Aorta (tissue), 5 donors: ENCODE results near the gene RNF141. TPM values are rescaled to one million over a fixed set of nuclear protein-coding genes. Genes with fewer than 3 reads are reported as not detected.
A peak's percentile ranks its signal among the peaks of the same experiment; 100 is the strongest.

ENCODE experiments used
- ATAC-seq: fragments of 200-7000 bp; cut with Tn5 transposase; one replicate; pipeline ENCODE4 v1.9.1; 2022; ENCODE audit warnings: moderate library complexity; ENCODE audit not compliant: low FRiP score
- DNase-seq, 2 donors: peaks; one replicate each; pipeline ENCODE4 v3.0.0-alpha.2; 2020
- H3K27ac ChIP-seq, 2 donors: one replicate each; pipeline ENCODE4 v1.5.1; 2013; ENCODE audit warnings: low read length in 2 of 2, mild to moderate bottlenecking in 2 of 2, moderate library complexity in 2 of 2, control low read depth in 1 of 2, inconsistent platforms in 1 of 2, low read depth in 1 of 2
- H3K27me3 ChIP-seq, 2 donors: one replicate each; pipeline ENCODE4 v1.6.1; 2013; ENCODE audit warnings: control low read depth in 1 of 2, low read length in 1 of 2, mild to moderate bottlenecking in 1 of 2, moderate library complexity in 1 of 2; ENCODE audit not compliant: insufficient read depth in 2 of 2, control insufficient read depth in 1 of 2
- H3K36me3 ChIP-seq, 2 donors: one replicate each; pipeline ENCODE4 v1.6.1; 2013; ENCODE audit warnings: control low read depth in 1 of 2, low read length in 1 of 2, mild to moderate bottlenecking in 1 of 2; ENCODE audit not compliant: insufficient read depth in 2 of 2, control insufficient read depth in 1 of 2
- H3K4me1 ChIP-seq, 2 donors: one replicate each; pipeline ENCODE4 v1.6.1; 2013; ENCODE audit warnings: low read length in 2 of 2, control low read depth in 1 of 2, mild to moderate bottlenecking in 1 of 2, moderate library complexity in 1 of 2; ENCODE audit not compliant: insufficient read depth in 2 of 2, control insufficient read depth in 1 of 2
- H3K4me3 ChIP-seq, 2 donors: one replicate each; pipeline ENCODE4 v1.5.1; 2013; ENCODE audit warnings: low read length in 2 of 2, control low read depth in 1 of 2, mild to moderate bottlenecking in 1 of 2
- H3K9me3 ChIP-seq: one replicate; pipeline ENCODE4 v1.6.1; 2013; ENCODE audit warnings: mild to moderate bottlenecking, low read length; ENCODE audit not compliant: control insufficient read depth
- WGBS, 2 donors: extraction: QIAGEN DNeasy Blood & Tissue Kit; methylation state at CpG; one replicate each; pipeline ENCODE4 v1.1.7; 2013; 5-methylcytosine and 5-hydroxymethylcytosine counted together
- intact Hi-C, 2 donors: fragments of 100-400 bp; cut with DNase I; formaldehyde crosslinking; loops; one replicate each; pipeline versions ENCODE4 v1.14.2 to v1.15.0; 2022
- polyA plus RNA-seq, 2 donors: library from polyadenylated mRNA; stranded (reverse); fragments of 200-250 nt; gene quantifications; one replicate each; pipeline ENCODE4 v1.2.3, GENCODE V29; 2013
- total RNA-seq, 2 donors: library from RNA; stranded (reverse); fragmentation: NEBNext Ultra II Directional; extraction: Animal tissue kit (Norgen Biotek cat#: 25700); gene quantifications; one replicate each; pipeline ENCODE4 v1.2.1, GENCODE V29; 2021
- donor health status: healthy with polysubstance abuse.
- donor health status: Bipolar disorder and iron deficiency.
- donor health status: DM: no; HTN: no; CAD: no.
- donor health status: DM: no; HTN: no; CAD: no.
- donor health status: DM: yes; HTN: yes; CAD: no.

The RNF141 gene
- total and polyA plus RNA-seq, 4 donors, result 20.5 to 61.6 (median 51.1) TPM

- no peaks in the 10 kb centered on the region for H3K27me3 ChIP-seq
- intact Hi-C loops, result no loop called here
- ATAC-seq (no peak), DNase-seq (no peak)
- no peak overlapping the region for H3K27ac ChIP-seq
- no peaks in the 10 kb centered on the region for H3K9me3 ChIP-seq
- H3K4me3 ChIP-seq, result no peak overlapping the region
- no peaks in the 10 kb centered on the region for H3K4me1 ChIP-seq
- WGBS, 2 donors, result 90 to 96% methylated on average over 6 of the region's 6 CpGs
- no peaks in the 10 kb centered on the region for H3K36me3 ChIP-seq
Observed at GRCh38 chr11:10502065-10502680, 38.8 kb downstream of the RNF141 start.

- DNase-seq, result no peak
- intact Hi-C loops, result no loop called here
- Histone ChIP-seq H3K9me3 (no peaks in the 10 kb centered on the region), H3K27me3 (no peaks in the 10 kb centered on the region), H3K4me1 (no peaks in the 10 kb centered on the region), H3K4me3 (no peak overlapping the region), H3K27ac (no peak overlapping the region), H3K36me3 (no peaks in the 10 kb centered on the region)
- no peak for ATAC-seq
- 96 to 97% methylated on average over 20 of the region's 20 CpGs for WGBS, 2 donors
Observed at GRCh38 chr11:10500757-10501684, 40.0 kb downstream of the RNF141 start.

- DNase-seq, result no peak
- intact Hi-C loops, result no loop called here
- no peaks in the 10 kb centered on the region for H3K36me3 ChIP-seq
Observed at GRCh38 chr11:10499874-10500601, 40.9 kb downstream of the RNF141 start.

GRCh38 chr11:10499452-10499851, 41.5 kb downstream of the RNF141 start:
- WGBS, 2 donors, result 87 to 89% methylated on average over 5 of the region's 5 CpGs
- no peaks in the 10 kb centered on the region for H3K9me3 ChIP-seq
- ATAC-seq (no peak), DNase-seq (no peak)
- intact Hi-C loops, result no loop called here
- H3K27me3 ChIP-seq, result no peaks in the 10 kb centered on the region
- no peak overlapping the region for H3K4me3 ChIP-seq
- H3K4me1 ChIP-seq, result no peaks in the 10 kb centered on the region
- H3K36me3 ChIP-seq, result no peaks in the 10 kb centered on the region
- H3K27ac ChIP-seq, result no peak overlapping the region

More at GRCh38 chr11:10499874-10500601, 40.9 kb downstream of the RNF141 start:
- 94 to 95% methylated on average over 15 of the region's 15 CpGs for WGBS, 2 donors
- Histone ChIP-seq H3K9me3 (no peaks in the 10 kb centered on the region), H3K27ac (no peak overlapping the region), H3K4me3 (no peak overlapping the region), H3K4me1 (no peaks in the 10 kb centered on the region), H3K27me3 (no peaks in the 10 kb centered on the region)
- no peak for ATAC-seq

GRCh38 chr11:10498426-10499250, 42.3 kb downstream of the RNF141 start:
- ATAC-seq, result no peak
- H3K4me3 ChIP-seq, result no peak overlapping the region
- DNase-seq, result no peak
- 94 to 96% methylated on average over 10 of the region's 10 CpGs for WGBS, 2 donors
- no peaks in the 10 kb centered on the region for H3K27me3 ChIP-seq
- no peaks in the 10 kb centered on the region for H3K4me1 ChIP-seq
- no peaks in the 10 kb centered on the region for H3K9me3 ChIP-seq
- no peaks in the 10 kb centered on the region for H3K36me3 ChIP-seq
- no peak overlapping the region for H3K27ac ChIP-seq
- intact Hi-C loops, result no loop called here

- 94 to 96% methylated on average over 7 of the region's 7 CpGs for WGBS, 2 donors
- DNase-seq (peak in 1 of 2 donors; percentile 69), ATAC-seq (no peak)
- H3K9me3 ChIP-seq, result no peaks in the 10 kb centered on the region
- no peaks in the 10 kb centered on the region for H3K36me3 ChIP-seq
- no peaks in the 10 kb centered on the region for H3K4me1 ChIP-seq
- no peak overlapping the region for H3K27ac ChIP-seq
- no peaks in the 10 kb centered on the region for H3K27me3 ChIP-seq
- H3K4me3 ChIP-seq, result no peak overlapping the region
- intact Hi-C loops, result no loop called here
Observed at GRCh38 chr11:10498022-10498400, 43.0 kb downstream of the RNF141 start.

GRCh38 chr11:10497371-10498021, 43.5 kb downstream of the RNF141 start:
- intact Hi-C loops, result no loop called here
- H3K4me1 ChIP-seq, result no peaks in the 10 kb centered on the region
- no peak overlapping the region for H3K4me3 ChIP-seq
- ATAC-seq (no peak), DNase-seq (no peak)
- no peaks in the 10 kb centered on the region for H3K9me3 ChIP-seq
- WGBS, 2 donors, result 70% methylated on average over 18 of the region's 18 CpGs
- no peaks in the 10 kb centered on the region for H3K36me3 ChIP-seq
- no peak overlapping the region for H3K27ac ChIP-seq
- H3K27me3 ChIP-seq, result no peaks in the 10 kb centered on the region
